Left lung (tissue), 10 donors: ENCODE results near the gene MBOAT2. TPM values are rescaled to one million over a fixed set of nuclear protein-coding genes. Genes with fewer than 3 reads are reported as not detected.

ENCODE experiments used
- ATAC-seq: fragments of 200-7000 bp; cut with Tn5 transposase; one replicate; pipeline ENCODE4 v1.9.1; 2020; ENCODE audit warnings: moderate library complexity
- DNase-seq, 4 donors: peaks; one replicate each; pipeline ENCODE4 v3.0.0-alpha.2; 2013 to 2020
- H3K27ac ChIP-seq, 2 donors: fragments of 200-600 bp; sonication (generic) in 1 of 2; one replicate each; pipeline versions ENCODE4 v1.5.0 to v1.8.0; 2020 to 2021
- H3K27me3 ChIP-seq, 2 donors: fragments of 200-600 bp; sonication (generic) in 1 of 2; one replicate each; pipeline versions ENCODE4 v1.5.0 to v1.8.0; 2020 to 2021
- H3K36me3 ChIP-seq, 2 donors: fragments of 200-600 bp; sonication (generic) in 1 of 2; one replicate each; pipeline versions ENCODE4 v1.5.0 to v1.8.0; 2020 to 2021
- H3K4me1 ChIP-seq, 2 donors: fragments of 200-600 bp; one replicate each; pipeline ENCODE4 v1.8.0; 2021
- H3K4me3 ChIP-seq, 2 donors: fragments of 200-600 bp; sonication (generic) in 1 of 2; one replicate each; pipeline versions ENCODE4 v1.5.0 to v1.8.0; 2020 to 2021; ENCODE audit warnings: mild to moderate bottlenecking in 1 of 2
- H3K9me3 ChIP-seq, 2 donors: fragments of 200-600 bp; sonication (generic) in 1 of 2; one replicate each; pipeline versions ENCODE4 v1.5.0 to v1.8.0; 2020 to 2021
- intact Hi-C, 2 donors: fragments of 100-400 bp; cut with DNase I; formaldehyde crosslinking; loops; one replicate each; pipeline versions ENCODE4 v1.11.2 to v1.14.2; 2022
- polyA plus RNA-seq, 6 donors: library from polyadenylated mRNA; unstranded; fragments of 120-200 nt; gene quantifications; one replicate each; pipeline ENCODE4 v1.2.1, GENCODE V29; 2013; ENCODE audit not compliant: insufficient read length in 6 of 6
- total RNA-seq, 2 donors: library from RNA; stranded (reverse); fragmentation: NEBNext Ultra II Directional; extraction: Animal tissue kit (Norgen Biotek cat#: 25700); gene quantifications; one replicate each; pipeline ENCODE4 v1.2.1, GENCODE V29; 2021
- TF ChIP-seq, protein P1 (sequence below), 2 donors: fragments of 200-600 bp; sonication (generic) in 1 of 2; IDR thresholded peaks; one replicate each; pipeline versions ENCODE4 v1.5.0 to v1.8.0; 2021; ENCODE audit warnings: antibody characterized with exemption in 2 of 2
- donor health status: DM: no; HTN: yes; CAD: no.
- donor health status: DM: no; HTN: no; CAD: no.

The MBOAT2 gene
- total and polyA plus RNA-seq, 8 donors = 32.7 to 85.5 (median 62.9) TPM

GRCh38 chr2:9002637-9003365 lies 683 bp downstream of the MBOAT2 start:
- intact Hi-C loops = no loop called here
- Histone ChIP-seq H3K4me1 (peaks cover 0 to 53% of the 10 kb centered on the region in 2 donors), H3K27ac (peak overlapping the region; percentile 73 to 90), H3K36me3 (no peaks in the 10 kb centered on the region), H3K27me3 (no peaks in the 10 kb centered on the region), H3K4me3 (peak overlapping the region; percentile 64 to 78), H3K9me3 (no peaks in the 10 kb centered on the region)
- TF ChIP-seq, protein P1, sequence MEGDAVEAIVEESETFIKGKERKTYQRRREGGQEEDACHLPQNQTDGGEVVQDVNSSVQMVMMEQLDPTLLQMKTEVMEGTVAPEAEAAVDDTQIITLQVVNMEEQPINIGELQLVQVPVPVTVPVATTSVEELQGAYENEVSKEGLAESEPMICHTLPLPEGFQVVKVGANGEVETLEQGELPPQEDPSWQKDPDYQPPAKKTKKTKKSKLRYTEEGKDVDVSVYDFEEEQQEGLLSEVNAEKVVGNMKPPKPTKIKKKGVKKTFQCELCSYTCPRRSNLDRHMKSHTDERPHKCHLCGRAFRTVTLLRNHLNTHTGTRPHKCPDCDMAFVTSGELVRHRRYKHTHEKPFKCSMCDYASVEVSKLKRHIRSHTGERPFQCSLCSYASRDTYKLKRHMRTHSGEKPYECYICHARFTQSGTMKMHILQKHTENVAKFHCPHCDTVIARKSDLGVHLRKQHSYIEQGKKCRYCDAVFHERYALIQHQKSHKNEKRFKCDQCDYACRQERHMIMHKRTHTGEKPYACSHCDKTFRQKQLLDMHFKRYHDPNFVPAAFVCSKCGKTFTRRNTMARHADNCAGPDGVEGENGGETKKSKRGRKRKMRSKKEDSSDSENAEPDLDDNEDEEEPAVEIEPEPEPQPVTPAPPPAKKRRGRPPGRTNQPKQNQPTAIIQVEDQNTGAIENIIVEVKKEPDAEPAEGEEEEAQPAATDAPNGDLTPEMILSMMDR (IDR thresholded peaks at IDR 0.05) = no peak
- ATAC-seq (peak; percentile 9), DNase-seq (peak in 1 of 4 donors; percentile 84)

GRCh38 chr2:9002313-9002636 lies 1.2 kb downstream of the MBOAT2 start:
- Histone ChIP-seq H3K27me3 (no peaks in the 10 kb centered on the region), H3K36me3 (no peaks in the 10 kb centered on the region), H3K4me3 (peak overlapping the region; percentile 64 to 78), H3K4me1 (peaks cover 0 to 53% of the 10 kb centered on the region in 2 donors), H3K27ac (peak overlapping the region; percentile 73 to 90), H3K9me3 (no peaks in the 10 kb centered on the region)
- TF ChIP-seq, protein P1 (IDR thresholded peaks at IDR 0.05) = no peak
- intact Hi-C loops = no loop called here
- no peak for ATAC-seq
- no peak for DNase-seq

- DNase-seq = no peak
- Histone ChIP-seq H3K27ac (peak overlapping the region in 1 of 2 donors; percentile 90), H3K36me3 (no peaks in the 10 kb centered on the region), H3K4me1 (peaks cover 0 to 56% of the 10 kb centered on the region in 2 donors), H3K27me3 (no peaks in the 10 kb centered on the region), H3K4me3 (peak overlapping the region in 1 of 2 donors; percentile 78), H3K9me3 (no peaks in the 10 kb centered on the region)
- intact Hi-C loops = no loop called here
- no peak for ATAC-seq
- TF ChIP-seq, protein P1 (IDR thresholded peaks at IDR 0.05) = no peak
Measured at GRCh38 chr2:9001778-9002177, 1.7 kb downstream of the MBOAT2 start.

DNA sequence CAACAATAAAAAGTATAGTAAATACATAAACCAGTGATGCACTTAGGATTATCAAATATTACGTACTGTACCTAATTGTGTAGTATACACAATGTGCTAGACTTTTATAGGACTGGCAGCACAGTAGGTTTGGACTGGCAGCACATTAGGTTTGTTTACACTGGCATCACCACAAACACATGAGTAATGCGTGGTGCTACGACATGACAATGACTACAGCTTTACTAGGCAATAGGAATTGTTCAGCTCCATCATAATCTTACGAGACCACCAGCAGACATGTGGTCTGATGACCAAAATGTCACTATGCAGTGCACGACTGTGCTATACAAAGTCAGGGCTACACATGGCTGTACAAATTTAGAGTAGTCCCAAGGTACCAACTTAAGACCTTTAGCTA lies 2.3 kb downstream of the MBOAT2 start:
- no peak overlapping the region for H3K4me3 ChIP-seq
- no peaks in the 10 kb centered on the region for H3K36me3 ChIP-seq
- intact Hi-C loops = no loop called here
- TF ChIP-seq, protein P1 (IDR thresholded peaks at IDR 0.05) = no peak
- no peaks in the 10 kb centered on the region for H3K9me3 ChIP-seq
- H3K4me1 ChIP-seq = peaks cover 0 to 61% of the 10 kb centered on the region in 2 donors
- DNase-seq (no peak), ATAC-seq (no peak)
- no peaks in the 10 kb centered on the region for H3K27me3 ChIP-seq
- peak overlapping the region in 1 of 2 donors; percentile 90 for H3K27ac ChIP-seq

DNA sequence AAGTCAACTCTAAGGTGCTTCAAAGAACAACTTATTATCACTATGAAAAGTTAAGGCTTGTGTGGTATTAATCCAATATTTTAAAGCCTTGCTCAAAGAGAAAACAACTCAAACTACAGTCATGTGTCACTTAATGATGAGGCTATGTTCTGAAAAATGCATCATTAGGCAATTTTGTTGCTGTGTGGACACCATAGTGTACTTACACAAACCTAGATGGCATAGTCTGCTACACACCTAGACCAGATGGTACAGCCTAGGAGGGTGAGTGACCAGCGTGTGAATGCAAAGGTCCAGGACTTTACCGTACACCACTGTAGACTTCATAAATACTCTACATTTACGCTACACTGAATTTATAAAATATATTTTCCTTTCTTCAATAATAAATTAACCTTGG lies 3.0 kb downstream of the MBOAT2 start:
- Histone ChIP-seq H3K27ac (peak overlapping the region in 1 of 2 donors; percentile 29), H3K4me3 (no peak overlapping the region), H3K4me1 (peaks cover 0 to 67% of the 10 kb centered on the region in 2 donors), H3K9me3 (no peaks in the 10 kb centered on the region), H3K27me3 (no peaks in the 10 kb centered on the region), H3K36me3 (no peaks in the 10 kb centered on the region)
- intact Hi-C loops = no loop called here
- DNase-seq = no peak
- ATAC-seq = no peak
- TF ChIP-seq, protein P1 (IDR thresholded peaks at IDR 0.05) = no peak
